Stimulated activated CD4-positive, alpha-beta T cell treated with anti-CD3 and anti-CD28 coated beads, Interleukin-15, amount 100 ng/mL, for 48 hours (primary cell): ENCODE results near the gene CTDSPL2.
A peak's percentile ranks its signal among the peaks of the same experiment; 100 is the strongest.
"Not testable (repeated sequence)": the region's sequence is repeated elsewhere in the genome, so short reads cannot be mapped to it uniquely, and the experiment has no call there.

ENCODE experiments used
- DNase-seq, 2 donors: peaks; one replicate each; pipeline ENCODE4 v3.0.0-alpha.2; 2020; ENCODE audit warnings: low read depth in 2 of 2

Gene CTDSPL2

DNA sequence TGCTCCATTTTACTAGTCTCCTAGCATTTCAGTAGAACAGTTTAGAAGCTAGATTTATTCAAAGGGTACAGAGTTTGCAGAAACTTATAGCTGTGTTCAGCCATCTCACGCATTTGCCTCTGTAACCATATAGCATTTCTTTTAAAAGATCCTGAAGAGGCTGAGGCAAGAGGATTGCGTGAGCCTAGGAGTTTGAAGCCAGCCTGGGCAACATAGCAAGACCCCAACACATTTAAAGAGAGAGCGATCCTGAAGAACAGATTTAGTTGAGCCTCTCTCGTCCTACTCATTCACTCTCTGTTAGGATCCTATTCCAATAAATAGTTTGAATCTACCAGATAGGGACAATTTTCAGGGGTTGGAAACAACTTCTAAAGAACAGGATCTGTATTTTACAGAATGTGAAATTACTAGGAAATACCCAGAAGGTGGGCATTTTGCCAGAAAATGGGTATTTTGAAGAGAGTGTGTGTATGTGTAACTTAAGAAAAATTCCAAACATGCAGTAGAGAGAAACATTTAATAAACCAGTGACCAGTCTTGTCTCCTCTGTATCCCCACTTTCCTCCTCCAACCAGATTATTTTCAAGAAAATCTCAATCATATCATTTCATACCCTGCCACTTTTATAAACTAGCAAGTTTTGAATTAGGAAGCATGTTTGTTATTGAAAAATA lies 114.0 kb downstream of the CTDSPL2 start:
- no peak for DNase-seq

DNA sequence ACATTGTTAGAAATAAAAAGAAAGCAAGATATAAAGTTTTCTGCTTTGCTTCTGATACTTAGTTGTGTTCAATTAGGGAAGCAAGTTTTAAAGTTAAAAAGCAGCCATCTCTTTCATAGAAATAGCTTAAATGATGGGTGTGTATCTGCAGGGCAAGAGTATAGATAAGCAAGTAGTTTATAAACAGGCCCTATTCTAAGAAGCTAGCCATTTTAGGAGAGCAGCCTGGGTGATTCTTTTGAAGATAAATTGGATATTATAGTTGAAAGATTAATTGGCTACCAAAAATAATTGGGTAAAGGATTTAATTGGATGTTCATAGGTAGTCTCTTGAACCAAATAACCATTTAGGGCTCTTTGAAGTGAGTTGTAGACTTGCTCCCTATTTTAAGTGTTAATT lies 115.2 kb downstream of the CTDSPL2 start:
- DNase-seq: no peak

DNA sequence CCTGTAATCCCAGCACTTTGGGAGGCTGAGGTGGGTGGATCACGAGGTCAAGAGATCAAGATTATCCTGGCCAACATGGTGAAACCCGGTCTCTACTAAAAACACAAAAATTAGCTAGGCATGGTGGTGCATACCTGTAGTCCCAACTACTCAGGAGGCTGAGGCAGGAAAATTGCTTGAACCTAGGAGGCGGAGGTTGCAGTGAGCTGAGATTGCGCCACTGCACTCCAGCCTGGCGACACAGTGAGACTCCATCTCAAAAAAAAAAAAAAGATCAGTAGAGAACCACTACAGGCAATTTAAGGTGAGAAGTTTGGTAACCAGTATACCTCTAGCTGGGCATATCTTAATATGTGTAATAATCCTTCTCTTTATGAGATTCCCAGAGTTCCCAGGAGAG lies 117.3 kb downstream of the CTDSPL2 start:
- DNase-seq: not testable (repeated sequence)

DNA sequence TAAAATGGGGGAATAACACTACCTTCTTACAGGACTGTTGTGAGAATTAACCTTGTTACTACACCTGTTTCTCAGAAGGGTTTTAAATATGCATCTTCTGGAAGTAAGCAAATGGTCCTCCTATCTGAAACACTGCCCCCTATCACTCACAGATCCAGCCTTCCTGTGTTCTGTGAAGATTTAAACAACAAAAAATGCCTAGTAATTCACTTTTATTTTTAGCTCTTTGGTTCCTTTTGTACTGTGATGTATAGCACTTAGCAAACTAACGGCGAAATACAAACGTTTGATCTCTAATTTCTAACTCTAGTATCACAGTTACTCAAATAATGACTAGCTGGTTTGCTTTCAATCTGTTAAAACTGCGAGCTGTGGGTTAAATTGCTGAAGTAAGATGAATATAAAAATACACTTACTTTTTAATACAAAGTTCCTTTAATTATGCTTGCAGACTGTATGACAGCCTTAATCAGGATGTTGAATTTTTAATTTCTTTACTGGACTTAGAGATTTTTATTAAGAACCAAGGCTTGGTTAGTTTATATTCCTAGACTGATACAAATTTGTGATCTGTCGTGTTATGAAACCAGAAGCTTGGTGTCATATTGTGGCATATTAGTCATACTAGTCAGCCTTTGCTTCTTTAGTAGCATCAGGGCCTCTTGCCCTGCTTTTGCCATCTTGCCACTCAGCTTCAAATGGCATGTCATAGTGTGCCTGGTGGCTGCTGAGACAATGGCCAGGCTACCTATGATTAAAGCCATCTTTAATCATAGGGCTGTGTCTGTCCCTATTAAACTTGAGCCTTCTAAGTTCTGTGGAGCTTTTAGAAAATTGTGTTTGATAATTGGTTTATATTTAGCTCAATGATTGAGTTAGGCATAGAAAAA lies 118.7 kb downstream of the CTDSPL2 start:
- DNase-seq: peak; percentile 26 to 41

DNA sequence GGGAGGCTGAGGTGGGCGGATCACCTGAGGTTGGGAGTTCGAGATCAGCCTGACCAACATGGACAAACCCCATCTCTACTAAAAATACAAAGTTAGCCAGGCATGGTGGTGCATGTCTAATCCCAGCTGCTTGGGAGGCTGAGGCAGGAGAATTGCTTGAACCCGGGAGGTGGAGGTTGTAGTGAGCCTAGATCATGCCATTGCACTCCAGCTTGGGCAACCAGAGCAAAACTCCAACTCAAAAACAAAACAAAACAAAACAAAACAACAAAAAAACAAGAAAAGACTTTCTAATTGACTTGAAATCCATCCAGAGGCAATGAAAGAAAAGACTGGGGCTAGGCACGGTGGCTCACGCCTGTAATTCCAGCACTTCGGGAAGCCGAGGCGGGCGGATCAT lies 121.7 kb downstream of the CTDSPL2 start:
- DNase-seq: not testable (repeated sequence)

DNA sequence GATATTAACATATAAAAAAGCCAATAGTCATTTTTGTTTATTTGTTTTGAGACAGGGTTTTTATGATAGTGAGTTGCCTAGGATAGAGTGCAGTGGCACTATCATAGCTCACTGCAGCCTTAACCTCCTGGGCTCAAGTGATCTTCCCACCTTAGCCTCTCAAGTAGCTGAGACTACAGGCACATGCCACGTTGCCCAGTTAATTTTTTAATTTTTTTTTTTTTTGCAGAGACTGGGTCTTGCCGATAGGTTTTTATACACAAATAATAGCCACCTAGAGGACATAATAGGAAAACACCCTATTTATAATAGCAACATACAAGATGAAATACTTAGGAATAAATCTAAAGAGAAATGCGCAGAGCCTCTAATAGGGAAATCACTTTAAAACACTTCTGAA lies 122.8 kb downstream of the CTDSPL2 start:
- DNase-seq: no peak

DNA sequence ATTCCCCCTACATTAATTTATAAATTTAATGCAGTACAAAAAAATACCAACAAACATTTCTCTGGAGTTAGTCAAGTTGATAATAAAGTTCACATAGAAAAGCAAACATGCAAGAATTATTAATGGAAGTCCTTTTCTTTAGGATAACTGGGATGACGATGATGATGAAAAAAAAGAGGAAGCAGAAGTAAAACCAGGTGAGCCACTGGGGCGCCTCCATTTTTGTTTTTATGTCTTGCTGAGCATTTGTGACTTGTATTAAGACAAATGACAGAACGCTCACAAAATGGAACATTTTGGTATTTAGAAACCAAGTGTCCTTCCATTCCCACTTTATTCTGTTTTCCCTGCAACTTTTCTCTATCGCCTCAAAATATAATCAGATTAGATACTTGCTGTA lies 123.3 kb downstream of the CTDSPL2 start:
- DNase-seq: no peak

DNA sequence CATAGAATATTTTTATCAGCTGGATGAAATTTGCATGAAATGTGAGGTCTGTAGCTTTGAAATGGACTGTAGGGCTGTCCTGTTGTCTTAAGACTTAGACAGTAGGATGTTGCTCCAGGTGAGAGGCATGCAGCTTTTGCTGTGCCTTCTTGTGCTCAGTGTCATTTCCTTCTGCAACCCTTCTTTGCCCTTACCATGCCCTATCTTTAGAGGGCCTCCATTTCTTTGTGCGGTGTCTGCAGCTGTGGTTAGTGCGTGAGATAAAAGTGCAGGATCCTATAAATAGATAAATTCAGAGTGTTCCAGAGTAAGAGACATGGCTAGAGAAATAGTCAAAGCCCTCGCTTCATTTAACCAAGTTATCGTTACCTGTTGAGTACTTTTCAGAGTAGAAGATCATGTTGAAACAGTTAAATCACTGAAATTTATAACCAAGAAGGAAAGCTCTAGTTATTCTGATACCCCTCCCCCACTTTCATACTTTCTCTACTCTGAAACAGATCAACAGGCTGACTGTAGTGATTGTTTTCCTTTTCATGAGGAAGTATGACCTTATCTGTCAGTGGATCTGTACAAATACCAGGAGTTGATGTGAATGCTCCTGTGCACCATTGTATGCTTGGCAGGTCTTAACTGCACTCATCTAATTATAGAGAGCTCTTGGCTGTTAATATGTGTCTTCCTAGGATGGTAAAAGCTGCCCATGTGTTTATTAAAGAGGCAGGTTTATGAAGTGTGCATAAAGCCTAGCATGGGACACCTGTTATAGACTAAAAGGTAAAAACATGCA lies 127.7 kb downstream of the CTDSPL2 start:
- DNase-seq: no peak

DNA sequence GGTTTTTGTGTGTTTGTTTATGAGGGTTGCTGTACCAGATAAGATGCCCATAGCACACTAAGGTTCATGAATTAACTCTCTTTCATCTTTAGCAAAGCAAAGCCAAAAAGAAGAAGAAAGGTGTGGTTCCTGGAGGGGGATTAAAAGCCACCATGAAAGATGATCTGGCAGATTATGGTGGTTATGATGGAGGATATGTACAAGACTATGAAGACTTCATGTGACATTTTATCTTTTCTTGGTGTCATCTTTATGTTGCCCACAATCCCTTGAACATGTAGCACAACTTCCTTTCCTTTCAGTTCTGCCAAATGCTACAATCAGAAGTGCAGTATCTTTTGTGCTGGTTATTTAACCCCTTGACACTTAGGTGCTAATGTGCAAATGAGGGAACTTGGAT lies 133.5 kb downstream of the CTDSPL2 start:
- DNase-seq: not testable (repeated sequence)

DNA sequence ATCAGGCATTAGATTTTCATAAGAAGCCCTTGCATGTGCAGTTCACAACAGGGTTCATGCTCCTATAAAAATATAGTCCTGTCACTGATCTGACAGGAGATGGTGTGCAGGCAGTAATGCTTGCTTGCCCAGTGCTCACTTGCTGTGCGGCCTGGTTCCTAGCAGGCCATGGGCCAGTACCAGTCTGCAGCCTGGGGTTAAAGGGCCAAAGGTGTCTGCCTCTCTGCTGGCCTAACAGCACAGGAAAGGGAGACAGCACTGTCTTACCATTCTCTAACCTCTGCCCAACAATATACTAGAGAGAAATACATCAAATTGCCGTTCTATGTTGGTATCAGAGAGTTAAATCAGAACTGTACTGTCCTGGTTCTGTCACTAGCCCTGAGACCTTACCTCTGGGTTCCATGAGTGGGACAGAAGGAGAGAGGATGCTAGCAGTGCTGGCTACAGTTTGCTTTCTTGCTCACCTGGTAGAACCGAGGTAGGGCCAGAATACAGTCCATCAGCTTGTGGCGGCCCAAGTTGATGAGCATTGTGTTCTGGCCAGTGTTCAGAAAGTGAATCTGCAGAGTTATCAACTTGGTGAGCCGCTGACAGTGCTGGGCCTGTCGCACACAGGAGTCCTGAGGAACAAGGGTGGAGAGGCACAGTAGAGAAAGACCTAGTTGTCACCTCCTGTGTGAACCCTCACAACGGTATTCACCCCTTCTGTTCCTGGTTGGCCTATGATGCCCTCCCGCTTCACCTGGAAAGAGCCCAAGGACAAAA lies 138.1 kb downstream of the CTDSPL2 start:
- no peak for DNase-seq

DNA sequence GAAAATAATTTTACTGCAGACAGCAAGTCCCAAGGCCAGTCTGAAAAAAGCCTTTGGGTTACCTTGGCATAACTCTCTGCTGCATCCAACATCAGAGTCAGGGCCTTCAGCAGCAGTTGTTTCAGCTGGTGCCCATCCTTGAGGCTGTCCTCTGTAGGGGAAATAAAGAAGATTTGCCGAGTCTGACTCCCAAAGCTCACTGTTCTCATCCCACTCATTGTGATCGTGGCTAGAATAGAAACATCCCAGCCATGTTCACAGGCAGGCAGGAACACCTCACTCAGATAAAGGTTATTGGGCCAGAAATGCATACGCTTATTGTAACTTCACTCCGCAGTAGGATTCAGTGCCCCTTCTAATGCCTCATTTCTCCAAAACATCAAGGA lies 138.7 kb downstream of the CTDSPL2 start:
- no peak for DNase-seq

DNA sequence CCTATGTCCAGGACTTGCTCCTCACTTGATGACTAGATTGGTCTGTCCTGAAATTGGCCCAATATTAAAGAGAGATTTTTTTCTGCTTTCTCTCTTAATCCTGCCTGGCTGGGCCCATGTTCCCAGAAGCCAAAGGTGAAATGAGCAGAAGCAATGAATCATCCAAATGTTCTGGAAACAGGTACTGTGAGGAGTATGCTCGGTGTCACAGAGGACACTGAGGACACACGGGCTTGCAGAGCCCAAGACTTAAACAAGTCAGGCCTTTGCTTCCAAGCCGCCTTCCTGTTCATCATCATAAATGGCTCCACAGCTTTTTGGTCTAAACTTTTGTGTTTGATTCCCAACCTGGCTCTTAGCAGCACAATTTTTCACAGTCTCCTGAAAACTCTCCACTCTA lies 140.9 kb downstream of the CTDSPL2 start:
- no peak for DNase-seq

DNA sequence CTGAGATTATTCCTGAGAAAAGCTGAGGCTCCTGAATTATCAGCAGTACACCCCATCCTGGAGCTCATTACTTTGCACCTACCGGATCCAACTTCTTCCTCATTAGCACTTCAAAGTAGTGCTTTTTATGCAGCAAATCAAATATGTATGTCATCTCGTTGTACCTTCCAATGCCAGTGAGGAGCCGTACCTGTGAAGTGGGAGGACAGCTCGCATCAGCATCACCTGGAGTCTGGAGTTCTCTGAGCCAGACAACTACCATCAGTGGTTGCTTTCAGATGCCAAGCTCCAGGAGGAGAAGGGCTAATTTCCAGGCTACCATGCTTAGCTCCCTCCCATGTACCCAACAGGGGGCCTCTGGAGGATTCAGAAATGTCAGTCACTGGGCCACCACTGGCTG lies 141.9 kb downstream of the CTDSPL2 start:
- no peak for DNase-seq

DNA sequence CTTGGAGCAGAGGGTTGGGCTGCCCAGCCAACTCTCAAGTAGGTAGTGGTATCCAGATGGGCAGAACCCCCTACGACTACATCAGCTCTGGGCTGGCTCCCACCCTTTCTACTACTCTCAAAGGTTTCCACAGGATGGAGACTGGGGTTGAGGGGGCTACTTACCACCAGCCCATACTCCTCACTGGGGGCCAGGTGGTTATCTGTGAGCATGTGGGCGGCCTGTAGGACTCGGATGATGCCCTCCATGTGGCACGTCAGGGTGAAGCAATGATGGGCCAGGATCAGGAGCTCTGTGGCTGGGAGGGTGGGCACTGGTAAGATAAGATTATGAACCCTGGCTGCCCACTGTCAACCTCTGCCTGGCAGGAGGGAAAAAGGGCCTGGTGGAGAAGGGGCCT lies 142.9 kb downstream of the CTDSPL2 start:
- DNase-seq: no peak

DNA sequence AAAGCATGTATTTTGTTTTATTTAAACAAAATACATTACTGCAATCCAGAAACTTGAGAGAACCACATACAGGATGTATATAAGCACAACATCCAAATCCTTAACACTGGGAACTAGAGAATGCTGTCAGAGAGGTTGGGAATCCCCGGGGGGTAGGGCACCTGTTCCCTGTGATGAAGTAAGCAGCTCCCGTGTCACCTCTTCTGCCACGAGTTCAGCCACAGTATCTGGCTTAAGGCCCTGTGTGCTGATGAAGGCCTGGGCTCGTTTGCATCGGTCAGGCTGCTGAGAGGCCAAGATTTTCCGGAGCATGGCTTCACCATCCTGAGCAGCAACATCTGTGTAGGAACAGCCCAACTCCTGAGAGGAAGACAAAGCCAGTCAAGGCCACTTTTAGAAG lies 146.0 kb downstream of the CTDSPL2 start:
- no peak for DNase-seq

DNA sequence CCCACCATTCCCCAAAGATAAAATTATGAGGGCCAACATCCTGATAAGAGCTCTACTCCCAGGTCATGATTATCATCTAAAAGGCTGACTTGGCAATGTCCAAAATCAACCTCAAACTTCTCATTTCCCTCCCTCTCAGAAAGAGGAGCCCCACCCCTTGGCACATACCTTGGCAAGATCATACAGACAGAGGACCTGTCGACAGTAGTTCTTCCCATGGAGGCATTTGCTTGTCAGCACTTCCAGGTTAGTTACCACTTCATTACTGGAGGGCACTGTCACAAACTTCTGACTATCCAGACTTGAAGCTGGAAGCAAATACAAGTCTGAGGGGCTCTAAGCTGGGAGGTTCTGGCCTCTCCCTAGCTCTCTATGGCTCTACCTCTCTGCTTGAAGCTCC lies 147.3 kb downstream of the CTDSPL2 start:
- DNase-seq: no peak
